HCT116 (cell line): ENCODE measurements around the gene SMPDL3B.

Experiments used
- CEBPB ChIP-seq: IDR thresholded peaks from 2 replicates; pipeline ENCODE4 v1.6.1; 2012; ENCODE audit warnings: low read depth
- EZH2 ChIP-seq: fragments of 200-600 bp; sonication (generic); IDR thresholded peaks from 2 replicates; pipeline ENCODE4 v1.6.1; 2017; ENCODE audit warnings: antibody characterized with exemption, mixed run types
- JUND ChIP-seq: IDR thresholded peaks from 2 replicates; pipeline ENCODE4 v1.6.1; 2012
- POLR2A ChIP-seq: IDR thresholded peaks from 2 replicates; pipeline ENCODE4 v1.7.0; 2011; ENCODE audit warnings: borderline replicate concordance; ENCODE audit not compliant: insufficient read depth, insufficient read length; ENCODE audit errors: extremely low read depth
- TCF7L2 ChIP-seq: IDR thresholded peaks from 2 replicates; pipeline ENCODE4 v1.7.0; 2011; ENCODE audit warnings: borderline replicate concordance, inconsistent platforms; ENCODE audit not compliant: insufficient read depth, insufficient read length; ENCODE audit errors: extremely low read depth
- ZNF274 ChIP-seq: fragments of 200-500 bp; sonication (Bioruptor generic); IDR thresholded peaks from 2 replicates; pipeline ENCODE4 v1.6.1; 2014; ENCODE audit warnings: mild to moderate bottlenecking, low read depth, low read length, inconsistent platforms
- TF ChIP-seq, protein P1 (sequence below), 3 experiments: fragments of 200-600 bp in 1 of 3; sonication (generic) in 1 of 3; IDR thresholded peaks in 2 of 3; conservative IDR thresholded peaks in 1 of 3; 2 replicates each; pipeline ENCODE4 v1.5.1; 2012 to 2017; ENCODE audit warnings: low read depth in 2 of 3, low read length in 2 of 3, antibody characterized with exemption in 1 of 3, borderline replicate concordance in 1 of 3, control low read depth in 1 of 3, mild to moderate bottlenecking in 1 of 3, mixed read lengths in 1 of 3, mixed run types in 1 of 3, moderate library complexity in 1 of 3; ENCODE audit not compliant: insufficient read depth in 1 of 3

DNA sequence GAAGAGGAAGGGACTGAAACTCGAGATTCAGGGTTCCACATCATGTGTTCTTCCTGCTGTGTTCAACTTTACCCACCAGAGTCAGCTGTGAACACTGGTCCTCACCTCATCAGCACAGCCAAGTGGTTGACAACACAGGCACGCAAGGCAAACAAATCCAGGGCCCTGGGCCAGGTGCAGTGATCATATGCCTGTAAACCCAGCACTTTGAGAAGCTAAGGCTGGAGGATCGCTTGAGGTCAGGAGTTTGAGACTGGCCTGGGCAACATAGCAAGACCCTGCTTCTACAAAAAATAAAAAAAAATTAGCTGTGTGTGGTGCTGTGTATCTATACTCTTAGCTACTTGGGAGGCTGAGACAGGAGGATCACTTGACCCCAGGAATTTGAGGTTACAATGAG, 16.6 kb downstream of the SMPDL3B start:
- TF ChIP-seq, protein P1, sequence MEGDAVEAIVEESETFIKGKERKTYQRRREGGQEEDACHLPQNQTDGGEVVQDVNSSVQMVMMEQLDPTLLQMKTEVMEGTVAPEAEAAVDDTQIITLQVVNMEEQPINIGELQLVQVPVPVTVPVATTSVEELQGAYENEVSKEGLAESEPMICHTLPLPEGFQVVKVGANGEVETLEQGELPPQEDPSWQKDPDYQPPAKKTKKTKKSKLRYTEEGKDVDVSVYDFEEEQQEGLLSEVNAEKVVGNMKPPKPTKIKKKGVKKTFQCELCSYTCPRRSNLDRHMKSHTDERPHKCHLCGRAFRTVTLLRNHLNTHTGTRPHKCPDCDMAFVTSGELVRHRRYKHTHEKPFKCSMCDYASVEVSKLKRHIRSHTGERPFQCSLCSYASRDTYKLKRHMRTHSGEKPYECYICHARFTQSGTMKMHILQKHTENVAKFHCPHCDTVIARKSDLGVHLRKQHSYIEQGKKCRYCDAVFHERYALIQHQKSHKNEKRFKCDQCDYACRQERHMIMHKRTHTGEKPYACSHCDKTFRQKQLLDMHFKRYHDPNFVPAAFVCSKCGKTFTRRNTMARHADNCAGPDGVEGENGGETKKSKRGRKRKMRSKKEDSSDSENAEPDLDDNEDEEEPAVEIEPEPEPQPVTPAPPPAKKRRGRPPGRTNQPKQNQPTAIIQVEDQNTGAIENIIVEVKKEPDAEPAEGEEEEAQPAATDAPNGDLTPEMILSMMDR (IDR thresholded peaks at IDR 0.05 in 2 of 3, conservative IDR thresholded peaks at IDR 0.05 in 1 of 3; ENCODE audit: borderline replicate concordance in 1 of 3, insufficient read depth in 1 of 3, low read depth in 2 of 3, low read length in 2 of 3) = no peak
- TF ChIP-seq POLR2A (no peak), TCF7L2 (no peak), EZH2 (no peak), ZNF274 (no peak), JUND (no peak), CEBPB (no peak)
